Uterus (tissue), 4 donors: ENCODE data around the gene MECP2. TPM values are rescaled to one million over a fixed set of nuclear protein-coding genes. Genes with fewer than 3 reads are reported as not detected.

ENCODE experiments used
- DNase-seq, 2 donors: peaks; one replicate each; pipeline ENCODE4 v3.0.0-alpha.2; 2019 to 2020
- H3K27ac ChIP-seq, 2 donors: fragments of 200-600 bp; sonication (generic); 1 replicate in 1 of 2; 2 replicates in 1 of 2; pipeline ENCODE4 v1.5.1; 2016 to 2018
- H3K27me3 ChIP-seq, 2 donors: fragments of 200-600 bp; sonication (generic); one replicate each; pipeline ENCODE4 v1.5.1; 2018 to 2019; ENCODE audit warnings: control low read depth in 1 of 2
- H3K36me3 ChIP-seq, 2 donors: fragments of 200-600 bp; sonication (generic); one replicate each; pipeline ENCODE4 v1.5.1; 2019; ENCODE audit warnings: control low read depth in 1 of 2
- H3K4me1 ChIP-seq, 2 donors: fragments of 200-600 bp; sonication (generic); one replicate each; pipeline ENCODE4 v1.5.1; 2018 to 2019; ENCODE audit warnings: control low read depth in 1 of 2
- H3K4me3 ChIP-seq, 2 donors: fragments of 200-600 bp; sonication (generic); 1 replicate in 1 of 2; 2 replicates in 1 of 2; pipeline ENCODE4 v1.5.1; 2018 to 2019; ENCODE audit warnings: mild to moderate bottlenecking in 1 of 2
- H3K9me3 ChIP-seq, 2 donors: fragments of 200-600 bp; sonication (generic); one replicate each; pipeline ENCODE4 v1.5.1; 2019; ENCODE audit warnings: control low read depth in 1 of 2
- CTCF ChIP-seq, 4 experiments: fragments of 200-600 bp in 2 of 4; fragments of 450-650 bp in 2 of 4; sonication (generic) in 2 of 4; IDR thresholded peaks; one replicate each; pipeline ENCODE4 v1.5.1; 2016 to 2019; ENCODE audit warnings: antibody characterized with exemption in 4 of 4, mild to moderate bottlenecking in 2 of 4, moderate library complexity in 1 of 4
- POLR2A ChIP-seq, 2 donors: fragments of 450-650 bp; IDR thresholded peaks; one replicate each; pipeline ENCODE4 v1.6.1; 2016; ENCODE audit warnings: antibody characterized with exemption in 2 of 2, mild to moderate bottlenecking in 1 of 2, moderate library complexity in 1 of 2
- intact Hi-C: fragments of 100-400 bp; cut with DNase I; formaldehyde crosslinking; loops from one replicate; pipeline ENCODE4 v1.15.1; 2023; ENCODE audit warnings: low total_unique reads
- total RNA-seq, 4 donors: library from RNA; depleted of rRNA in 3 of 4; stranded (reverse); fragments of >200 nt in 3 of 4; gene quantifications; one replicate each; pipeline versions ENCODE4 v1.1.0 to v1.2.4, GENCODE V29; 2014 to 2023
- donor health status: DM: yes; HTN: yes; CAD: no.

The MECP2 gene
- total RNA-seq, 4 donors from 2014 or later, result 29.7 to 106 (median 50.6) TPM

GRCh38 chrX:154090731-154091130 is 6.8 kb downstream of the MECP2 start:
- no peaks in the 10 kb centered on the region for H3K9me3 ChIP-seq
- no peak overlapping the region for H3K27ac ChIP-seq
- intact Hi-C loops, result no loop called here
- no peaks in the 10 kb centered on the region for H3K27me3 ChIP-seq
- DNase-seq, result no peak
- H3K36me3 ChIP-seq, result no peaks in the 10 kb centered on the region
- H3K4me1 ChIP-seq, result peaks cover 0 to 5% of the 10 kb centered on the region in 2 donors
- H3K4me3 ChIP-seq, result no peak overlapping the region
- TF ChIP-seq POLR2A (IDR thresholded peaks at IDR 0.05), result no peak

GRCh38 chrX:154084449-154085300 is 12.8 kb downstream of the MECP2 start:
- Histone ChIP-seq H3K9me3 (no peaks in the 10 kb centered on the region), H3K27me3 (no peaks in the 10 kb centered on the region), H3K27ac (no peak overlapping the region), H3K36me3 (no peaks in the 10 kb centered on the region), H3K4me3 (no peak overlapping the region), H3K4me1 (no peaks in the 10 kb centered on the region)
- intact Hi-C loops, result no loop called here
- DNase-seq, result no peak
- TF ChIP-seq POLR2A (IDR thresholded peaks at IDR 0.05), result no peak
- TF ChIP-seq CTCF (IDR thresholded peaks at IDR 0.05), result no peak

GRCh38 chrX:154083126-154083517 is 14.4 kb downstream of the MECP2 start:
- H3K27ac ChIP-seq, result peak overlapping the region in 1 of 2 donors; percentile 74
- intact Hi-C loops, result no loop called here

GRCh38 chrX:154082396-154083125 is 15.0 kb downstream of the MECP2 start:
- no peaks in the 10 kb centered on the region for H3K4me1 ChIP-seq

More at GRCh38 chrX:154083126-154083517, 14.4 kb downstream of the MECP2 start:
- no peaks in the 10 kb centered on the region for H3K9me3 ChIP-seq
- no peaks in the 10 kb centered on the region for H3K27me3 ChIP-seq
- no peak overlapping the region for H3K4me3 ChIP-seq
- H3K4me1 ChIP-seq, result no peaks in the 10 kb centered on the region
- TF ChIP-seq POLR2A (IDR thresholded peaks at IDR 0.05) (no peak), CTCF (IDR thresholded peaks at IDR 0.05) (no peak)
- no peak for DNase-seq
- no peaks in the 10 kb centered on the region for H3K36me3 ChIP-seq

GRCh38 chrX:154077101-154077500 is 20.4 kb downstream of the MECP2 start:
- H3K4me3 ChIP-seq, result no peak overlapping the region
- H3K36me3 ChIP-seq, result no peaks in the 10 kb centered on the region
- intact Hi-C loops, result no loop called here
- no peak for DNase-seq
- H3K27me3 ChIP-seq, result no peaks in the 10 kb centered on the region
- H3K4me1 ChIP-seq, result no peaks in the 10 kb centered on the region
- no peaks in the 10 kb centered on the region for H3K9me3 ChIP-seq
- H3K27ac ChIP-seq, result no peak overlapping the region
- TF ChIP-seq CTCF (IDR thresholded peaks at IDR 0.05), result no peak
- no peak for TF ChIP-seq POLR2A (IDR thresholded peaks at IDR 0.05)

More at GRCh38 chrX:154082396-154083125, 15.0 kb downstream of the MECP2 start:
- Histone ChIP-seq H3K36me3 (no peaks in the 10 kb centered on the region), H3K27ac (peak overlapping the region; percentile 34 to 74), H3K27me3 (no peaks in the 10 kb centered on the region), H3K4me3 (no peak overlapping the region), H3K9me3 (no peaks in the 10 kb centered on the region)
- no peak for DNase-seq
- TF ChIP-seq CTCF (IDR thresholded peaks at IDR 0.05) (no peak), POLR2A (IDR thresholded peaks at IDR 0.05) (no peak)
- intact Hi-C loops, result no loop called here
